HepG2 (cell line): Measurements from ENCODE around the gene DRG1. TPM values are rescaled to one million over a fixed set of nuclear protein-coding genes. Genes with fewer than 3 reads are reported as not detected.

Experiments used
- ATAC-seq: fragments of 200-7000 bp; cut with Tn5 transposase; 3 replicates; pipeline ENCODE4 v1.9.1; 2020; ENCODE audit warnings: mild to moderate bottlenecking, moderate library complexity
- BruUV-seq: library from RNA; stranded (reverse); fragments of 400-500 nt; replicated peaks from 2 replicates; lab custom pipeline; 2021; lab: Mats Ljungman, UMichigan
- CTCF ChIA-PET: fragments of 300-600 bp; formaldehyde crosslinking; extraction: SDS; loops from one replicate; lab custom pipeline; 2021; ENCODE audit warnings: low total read pairs, inconsistent platforms, low intra/inter-chr PET ratio; lab: Yijun Ruan, JAX
- POLR2A ChIA-PET: fragments of 350-600 bp; sonication (Branson Sonifier 250); formaldehyde crosslinking; loops from one replicate; lab custom pipeline; 2020; ENCODE audit warnings: antibody characterized with exemption, inconsistent platforms; lab: Yijun Ruan, JAX
- DNase-seq: peaks from one replicate; pipeline ENCODE4 v3.0.0-alpha.2; 2015; ENCODE audit warnings: low spot score
- FAIRE-seq: peaks from 3 replicates; lab custom pipeline; 2011; peaks lifted over from hg19 to GRCh38; lab: Jason Lieb, UNC
- H2AFZ ChIP-seq: one replicate; pipeline ENCODE4 v1.6.1; 2011; ENCODE audit warnings: low read length, inconsistent platforms
- H3K27ac ChIP-seq: fragments of 300-600 bp; 3 replicates; pipeline ENCODE4 v1.8.0; 2011; ENCODE audit warnings: mixed run types, mild to moderate bottlenecking, mixed read lengths, low read length, inconsistent platforms; ENCODE audit not compliant: insufficient read depth; ENCODE audit errors: extremely low read length
- H3K27me3 ChIP-seq, 2 experiments: fragments of 200-600 bp in 1 of 2; 2 replicates in 1 of 2; 3 replicates in 1 of 2; pipeline versions ENCODE4 v1.6.0 to v1.8.0; 2011; ENCODE audit warnings: low read length in 2 of 2, mild to moderate bottlenecking in 2 of 2, moderate library complexity in 2 of 2, inconsistent platforms in 1 of 2; ENCODE audit not compliant: insufficient read depth in 2 of 2, control insufficient read depth in 1 of 2
- H3K36me3 ChIP-seq, 2 experiments: fragments of 200-600 bp in 1 of 2; replicated peaks in 1 of 2; 2 replicates in 1 of 2; 3 replicates in 1 of 2; pipeline versions ENCODE4 v1.5.1 to v1.8.0; 2011; ENCODE audit warnings: low read length in 2 of 2, inconsistent platforms in 1 of 2; ENCODE audit not compliant: insufficient read depth in 2 of 2, control insufficient read depth in 1 of 2
- H3K4me1 ChIP-seq: 2 replicates; pipeline ENCODE4 v1.5.1; 2012; ENCODE audit warnings: low read length, inconsistent platforms; ENCODE audit not compliant: insufficient read depth
- H3K4me2 ChIP-seq: 2 replicates; pipeline ENCODE4 v1.6.0; 2011; ENCODE audit warnings: low read depth, low read length, inconsistent platforms
- H3K4me3 ChIP-seq, 3 experiments: fragments of 200-600 bp in 1 of 3; sonication (generic), shearing (Covaris generic) in 1 of 3; replicated peaks in 1 of 3; 2 replicates each; pipeline ENCODE4 v1.5.1; 2011 to 2016; ENCODE audit warnings: low read length in 3 of 3, inconsistent platforms in 2 of 3, low read depth in 2 of 3, mild to moderate bottlenecking in 2 of 3, control low read depth in 1 of 3, mixed read lengths in 1 of 3; ENCODE audit not compliant: insufficient read depth in 1 of 3
- H3K79me2 ChIP-seq: one replicate; pipeline ENCODE4 v1.6.1; 2011; ENCODE audit warnings: low read length, inconsistent platforms; ENCODE audit not compliant: insufficient read depth
- H3K9ac ChIP-seq: 2 replicates; pipeline ENCODE4 v1.6.0; 2011; ENCODE audit warnings: mild to moderate bottlenecking, low read depth, low read length, inconsistent platforms; ENCODE audit not compliant: insufficient read depth
- H3K9me3 ChIP-seq: 2 replicates; pipeline ENCODE4 v1.5.1; 2012; ENCODE audit warnings: mild to moderate bottlenecking, low read length
- H4K20me1 ChIP-seq: 2 replicates; pipeline ENCODE4 v1.6.0; 2011; ENCODE audit warnings: inconsistent platforms, mild to moderate bottlenecking, low read length, moderate library complexity; ENCODE audit not compliant: insufficient read depth
- DNMT1 ChIP-seq: sonication (generic); formaldehyde crosslinking; IDR thresholded peaks from 2 replicates; pipeline ENCODE4 v1.5.1; 2020; ENCODE audit warnings: mild to moderate bottlenecking, missing genetic modification reagents
- NFIB ChIP-seq: sonication (generic); formaldehyde crosslinking; IDR thresholded peaks from 2 replicates; pipeline ENCODE4 v1.9.0; 2021; ENCODE audit warnings: missing genetic modification reagents, mild to moderate bottlenecking, borderline replicate concordance
- PAWR ChIP-seq: sonication (generic); formaldehyde crosslinking; IDR thresholded peaks from 2 replicates; pipeline ENCODE4 v1.4.0; 2020; ENCODE audit warnings: missing genetic modification reagents, mild to moderate bottlenecking, borderline replicate concordance
- PHF5A ChIP-seq: IDR thresholded peaks from one replicate; pipeline ENCODE4 v1.6.1; 2018; ENCODE audit warnings: low read depth, missing genetic modification reagents; ENCODE audit not compliant: unreplicated experiment
- SIX4 ChIP-seq: sonication (generic); formaldehyde crosslinking; IDR thresholded peaks from 2 replicates; pipeline ENCODE4 v1.4.0; 2020; ENCODE audit warnings: missing genetic modification reagents
- SMARCC2 ChIP-seq: fragments of 450-650 bp; IDR thresholded peaks from 2 replicates; pipeline ENCODE4 v1.6.1; 2017; ENCODE audit warnings: antibody characterized with exemption, mild to moderate bottlenecking
- TARDBP ChIP-seq: sonication (generic); formaldehyde crosslinking; IDR thresholded peaks from 2 replicates; pipeline ENCODE4 v1.8.0; 2022; ENCODE audit warnings: mild to moderate bottlenecking, missing genetic modification reagents
- TBX3 ChIP-seq: fragments of 450-650 bp; IDR thresholded peaks from 2 replicates; pipeline ENCODE4 v1.6.1; 2017; ENCODE audit warnings: antibody characterized with exemption, mild to moderate bottlenecking, inconsistent platforms, borderline replicate concordance
- WIZ ChIP-seq: sonication (generic); formaldehyde crosslinking; IDR thresholded peaks from 2 replicates; pipeline ENCODE4 v1.5.1; 2020; ENCODE audit warnings: mild to moderate bottlenecking, missing genetic modification reagents
- ZKSCAN5 ChIP-seq: sonication (generic); formaldehyde crosslinking; IDR thresholded peaks from 2 replicates; pipeline ENCODE4 v1.5.1; 2020; ENCODE audit warnings: mild to moderate bottlenecking, missing genetic modification reagents
- ZNF230 ChIP-seq: sonication (generic); formaldehyde crosslinking; IDR thresholded peaks from 2 replicates; pipeline ENCODE4 v1.4.0; 2020; ENCODE audit warnings: mild to moderate bottlenecking, missing genetic modification reagents
- ZNF296 ChIP-seq: sonication (generic); formaldehyde crosslinking; conservative IDR thresholded peaks from 2 replicates; pipeline ENCODE4 v1.5.0; 2020; ENCODE audit warnings: mild to moderate bottlenecking, missing genetic modification reagents
- ZNF484 ChIP-seq: sonication (generic); formaldehyde crosslinking; IDR thresholded peaks from 2 replicates; pipeline ENCODE4 v1.5.1; 2020; ENCODE audit warnings: mild to moderate bottlenecking, low read depth, missing genetic modification reagents, borderline replicate concordance
- ZNF607 ChIP-seq: sonication (generic); formaldehyde crosslinking; IDR thresholded peaks from 2 replicates; pipeline ENCODE4 v1.5.1; 2020; ENCODE audit warnings: missing genetic modification reagents, mild to moderate bottlenecking, borderline replicate concordance
- ZNF766 ChIP-seq: sonication (generic); formaldehyde crosslinking; IDR thresholded peaks from 2 replicates; pipeline ENCODE4 v1.5.0; 2020; ENCODE audit warnings: missing genetic modification reagents, borderline replicate concordance
- WGBS: methylation state at CpG from one replicate; pipeline ENCODE4 v1.1.6; 2017; ENCODE audit warnings: low lambda C conversion rate; 5-methylcytosine and 5-hydroxymethylcytosine counted together
- in situ Hi-C: cut with HindIII; loops from 2 replicates; pipeline ENCODE4 v1.10.0; 2017; ENCODE audit warnings: low pct_unique_long_range_greater_than_20kb; ENCODE audit not compliant: extremely low pct_ligation_motif_present
- intact Hi-C: fragments of 100-400 bp; cut with micrococcal nuclease; formaldehyde crosslinking; loops from one replicate; pipeline ENCODE4 v1.10.0; 2022; ENCODE audit not compliant: unreplicated experiment
- polyA plus RNA-seq, 8 experiments: library from polyadenylated mRNA; depleted of rRNA in 3 of 8; stranded (reverse) in 7 of 8; unstranded in 1 of 8; fragments of >200 nt; fragmentation: Illumina TruSeq in 4 of 8; extraction: Trizol in 4 of 8; gene quantifications; 2 replicates each; pipeline versions ENCODE4 v1.2.1 to v1.2.3, GENCODE V29; 2011 to 2016; ENCODE audit warnings: low read depth in 4 of 8, missing spikeins in 1 of 8, mixed read lengths in 1 of 8; ENCODE audit not compliant: insufficient read depth in 1 of 8
- total RNA-seq, 5 experiments: library from RNA; depleted of rRNA; stranded (reverse); fragments of >200 nt; fragmentation: Illumina TruSeq; extraction: Trizol; gene quantifications; 2 replicates each; pipeline ENCODE4 v1.2.3, GENCODE V29; 2016; ENCODE audit warnings: low read depth in 1 of 5
- TF ChIP-seq, protein P1 (sequence below): sonication (generic); formaldehyde crosslinking; IDR thresholded peaks from 2 replicates; pipeline ENCODE4 v1.5.0; 2020; ENCODE audit warnings: missing genetic modification reagents
- TF ChIP-seq, protein P2 (sequence below): sonication (generic); formaldehyde crosslinking; IDR thresholded peaks from 2 replicates; pipeline ENCODE4 v1.5.0; 2020; ENCODE audit warnings: missing genetic modification reagents

DRG1 gene
- total and polyA plus RNA-seq, 2 of the 13 experiments (the other 11 are each of a cell fraction or from before 2014, with no cell fraction given): 59.0 to 94.8 TPM

DNA sequence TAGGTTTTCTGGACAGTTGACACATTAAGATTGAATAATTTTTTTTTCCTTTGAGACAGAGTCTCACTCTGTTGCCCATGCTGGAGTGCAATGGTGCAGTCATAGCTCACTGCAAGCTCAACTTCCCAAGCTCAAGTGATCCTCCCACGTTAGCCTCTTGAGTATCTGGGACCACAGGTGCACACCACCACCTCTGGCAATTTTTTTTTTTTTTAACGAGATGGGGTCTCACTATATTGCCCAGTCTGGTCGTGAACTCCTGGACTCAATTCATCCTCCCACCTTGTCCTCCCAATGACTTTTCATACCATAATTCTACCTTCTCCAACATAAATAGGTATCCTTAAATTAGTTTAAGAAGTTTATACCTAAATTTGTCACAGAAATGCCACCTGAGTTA is 81.7 kb downstream of the DRG1 start:
- CTCF ChIA-PET: no interaction called here
- POLR2A ChIA-PET: no interaction called here
- no peak for FAIRE-seq

More for the DNA sequence above, 81.7 kb downstream of the DRG1 start:
- TF ChIP-seq ZNF296 (CRISPR knock-in tag) (no peak), ZNF607 (CRISPR knock-in tag) (no peak), ZNF484 (CRISPR knock-in tag) (no peak), ZNF230 (CRISPR knock-in tag) (no peak), WIZ (no peak), TBX3 (no peak), TARDBP (CRISPR knock-in tag) (no peak), SIX4 (CRISPR knock-in tag) (no peak), SMARCC2 (no peak), DNMT1 (CRISPR knock-in tag) (no peak), NFIB (CRISPR knock-in tag) (no peak), PHF5A (no peak), ZNF766 (no peak), PAWR (CRISPR knock-in tag) (no peak), ZKSCAN5 (CRISPR knock-in tag) (no peak)
- TF ChIP-seq, protein P1, sequence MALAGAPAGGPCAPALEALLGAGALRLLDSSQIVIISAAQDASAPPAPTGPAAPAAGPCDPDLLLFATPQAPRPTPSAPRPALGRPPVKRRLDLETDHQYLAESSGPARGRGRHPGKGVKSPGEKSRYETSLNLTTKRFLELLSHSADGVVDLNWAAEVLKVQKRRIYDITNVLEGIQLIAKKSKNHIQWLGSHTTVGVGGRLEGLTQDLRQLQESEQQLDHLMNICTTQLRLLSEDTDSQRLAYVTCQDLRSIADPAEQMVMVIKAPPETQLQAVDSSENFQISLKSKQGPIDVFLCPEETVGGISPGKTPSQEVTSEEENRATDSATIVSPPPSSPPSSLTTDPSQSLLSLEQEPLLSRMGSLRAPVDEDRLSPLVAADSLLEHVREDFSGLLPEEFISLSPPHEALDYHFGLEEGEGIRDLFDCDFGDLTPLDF (CRISPR knock-in tag): no peak
- TF ChIP-seq, protein P2, sequence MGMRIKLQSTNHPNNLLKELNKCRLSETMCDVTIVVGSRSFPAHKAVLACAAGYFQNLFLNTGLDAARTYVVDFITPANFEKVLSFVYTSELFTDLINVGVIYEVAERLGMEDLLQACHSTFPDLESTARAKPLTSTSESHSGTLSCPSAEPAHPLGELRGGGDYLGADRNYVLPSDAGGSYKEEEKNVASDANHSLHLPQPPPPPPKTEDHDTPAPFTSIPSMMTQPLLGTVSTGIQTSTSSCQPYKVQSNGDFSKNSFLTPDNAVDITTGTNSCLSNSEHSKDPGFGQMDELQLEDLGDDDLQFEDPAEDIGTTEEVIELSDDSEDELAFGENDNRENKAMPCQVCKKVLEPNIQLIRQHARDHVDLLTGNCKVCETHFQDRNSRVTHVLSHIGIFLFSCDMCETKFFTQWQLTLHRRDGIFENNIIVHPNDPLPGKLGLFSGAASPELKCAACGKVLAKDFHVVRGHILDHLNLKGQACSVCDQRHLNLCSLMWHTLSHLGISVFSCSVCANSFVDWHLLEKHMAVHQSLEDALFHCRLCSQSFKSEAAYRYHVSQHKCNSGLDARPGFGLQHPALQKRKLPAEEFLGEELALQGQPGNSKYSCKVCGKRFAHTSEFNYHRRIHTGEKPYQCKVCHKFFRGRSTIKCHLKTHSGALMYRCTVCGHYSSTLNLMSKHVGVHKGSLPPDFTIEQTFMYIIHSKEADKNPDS: no peak
- peaks cover 16% of the 10 kb centered on the region for H3K4me1 ChIP-seq
- H3K79me2 ChIP-seq: peaks cover 33% of the 10 kb centered on the region
- H3K9ac ChIP-seq: no peak overlapping the region
- no peaks in the 10 kb centered on the region for H4K20me1 ChIP-seq
- H2AFZ ChIP-seq: no peak overlapping the region
- WGBS: 91% methylated on average over 3 of the region's 3 CpGs
- H3K4me2 ChIP-seq: no peak overlapping the region
- intact Hi-C loops (no loop called here), in situ Hi-C loops (no loop called here)
- no peaks in the 10 kb centered on the region for H3K27me3 ChIP-seq
- H3K9me3 ChIP-seq: no peaks in the 10 kb centered on the region
- no peak for DNase-seq
- BruUV-seq: no TSS peak
- ATAC-seq: no peak
- no peak overlapping the region for H3K27ac ChIP-seq
- no peak overlapping the region for H3K4me3 ChIP-seq
- peaks cover 8 to 59% of the 10 kb centered on the region in 2 experiments for H3K36me3 ChIP-seq
